Skeletal muscle tissue (tissue), 4 donors: ENCODE data around the gene PFKFB2. TPM values are rescaled to one million over a fixed set of nuclear protein-coding genes. Genes with fewer than 3 reads are reported as not detected.

Source experiments
- H3K27ac ChIP-seq: one replicate; pipeline ENCODE4 v1.7.0; 2013; ENCODE audit warnings: mild to moderate bottlenecking, low read depth, low read length, inconsistent platforms
- H3K27me3 ChIP-seq, 3 donors: one replicate each; pipeline ENCODE4 v1.7.0; 2013; ENCODE audit warnings: low read length in 3 of 3; ENCODE audit not compliant: control insufficient read depth in 3 of 3, insufficient read depth in 3 of 3
- H3K36me3 ChIP-seq, 3 donors: one replicate each; pipeline ENCODE4 v1.7.0; 2013; ENCODE audit warnings: low read length in 3 of 3; ENCODE audit not compliant: control insufficient read depth in 3 of 3, insufficient read depth in 3 of 3
- H3K4me1 ChIP-seq, 3 donors: one replicate each; pipeline ENCODE4 v1.7.0; 2013; ENCODE audit warnings: low read length in 3 of 3, mild to moderate bottlenecking in 3 of 3; ENCODE audit not compliant: control insufficient read depth in 3 of 3, insufficient read depth in 3 of 3
- H3K4me3 ChIP-seq, 3 donors: one replicate each; pipeline ENCODE4 v1.7.0; 2013; ENCODE audit warnings: low read length in 3 of 3
- H3K9ac ChIP-seq, 3 donors: one replicate each; pipeline ENCODE4 v1.7.0; 2013; ENCODE audit warnings: low read length in 3 of 3, mild to moderate bottlenecking in 3 of 3, moderate library complexity in 2 of 3, low read depth in 1 of 3
- H3K9me3 ChIP-seq, 3 donors: one replicate each; pipeline ENCODE4 v1.7.0; 2013; ENCODE audit warnings: low read length in 3 of 3; ENCODE audit not compliant: control insufficient read depth in 3 of 3
- total RNA-seq: library from RNA; depleted of rRNA; stranded (reverse); fragments of >200 nt; gene quantifications from one replicate; pipeline ENCODE4 v1.2.3, GENCODE V29; 2014
- donor health status: Osteomylitis.

The PFKFB2 gene
- total RNA-seq, 1 donor from 2014 or later: 3.7 TPM

DNA sequence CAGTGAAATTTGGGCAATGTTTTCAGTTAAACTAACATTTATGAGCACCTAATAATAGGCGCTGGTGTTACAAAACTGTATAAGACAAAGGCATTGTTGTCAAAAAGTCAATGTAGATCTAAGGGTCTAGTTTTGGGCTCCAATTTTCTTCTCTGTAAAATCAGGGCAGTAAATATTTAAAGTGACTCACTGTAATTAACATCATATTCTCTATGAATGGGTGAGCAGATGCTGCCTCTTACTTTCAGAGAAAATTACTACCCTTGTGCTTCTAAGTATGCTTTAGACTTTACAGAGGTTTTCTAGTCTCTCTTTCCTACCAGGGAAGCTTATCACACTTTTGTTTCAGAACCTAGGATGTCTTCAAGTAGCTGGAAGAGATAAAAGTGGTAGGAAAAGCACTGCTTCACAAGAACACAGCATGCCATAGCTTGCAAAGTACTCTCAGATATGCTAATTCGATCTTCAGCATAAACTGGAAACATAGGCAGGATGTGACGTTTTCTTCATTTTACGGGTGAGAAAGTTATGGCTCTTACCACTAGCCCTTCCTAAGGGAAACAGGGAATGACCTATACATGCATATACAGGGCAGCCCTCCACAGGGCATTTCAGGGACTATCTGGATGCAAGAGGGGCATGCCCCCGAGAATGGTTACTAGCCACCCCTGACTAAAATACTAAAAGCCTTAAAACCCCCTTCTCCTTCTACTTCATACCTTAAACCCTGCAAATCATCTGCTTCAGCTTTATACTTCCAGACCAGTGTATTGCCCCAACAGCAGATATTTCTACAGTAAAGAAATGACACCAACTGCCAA lies 23.2 kb upstream of the PFKFB2 start:
- Histone ChIP-seq H3K27me3 (peaks cover 0 to 3% (median 3%) of the 10 kb centered on the region in 3 donors), H3K9ac (no peak overlapping the region), H3K4me1 (peaks cover 18 to 25% (median 19%) of the 10 kb centered on the region in 3 donors), H3K36me3 (no peaks in the 10 kb centered on the region), H3K9me3 (no peaks in the 10 kb centered on the region), H3K4me3 (no peak overlapping the region), H3K27ac (no peak overlapping the region)

DNA sequence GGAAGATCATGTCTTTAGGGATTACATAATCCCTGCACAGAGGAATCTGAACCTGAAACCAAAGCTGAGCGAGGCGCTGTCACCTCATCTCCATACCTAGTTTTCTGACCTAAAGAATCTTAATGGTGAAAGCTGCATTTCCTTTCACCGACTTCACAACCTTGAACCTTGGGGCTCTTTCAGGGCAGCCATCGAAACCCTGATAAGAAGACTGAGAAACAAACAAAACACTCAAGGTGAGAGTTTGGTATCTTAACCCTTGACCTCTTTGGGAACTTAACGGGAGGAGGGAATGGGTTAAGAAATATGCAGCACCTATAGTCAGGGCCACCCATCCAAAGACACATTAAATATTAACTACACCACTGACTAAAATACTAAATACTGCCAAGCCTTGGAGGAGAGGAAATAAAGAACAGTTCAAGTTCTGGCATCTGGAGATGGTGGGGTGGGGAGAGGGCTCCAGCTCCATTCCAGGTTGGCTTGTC lies 22.5 kb upstream of the PFKFB2 start:
- H3K36me3 ChIP-seq: no peaks in the 10 kb centered on the region
- H3K9me3 ChIP-seq: no peaks in the 10 kb centered on the region
- H3K4me1 ChIP-seq: peaks cover 11 to 19% (median 13%) of the 10 kb centered on the region in 3 donors
- no peak overlapping the region for H3K4me3 ChIP-seq
- no peak overlapping the region for H3K9ac ChIP-seq
- H3K27me3 ChIP-seq: peaks cover 0 to 3% (median 3%) of the 10 kb centered on the region in 3 donors
- H3K27ac ChIP-seq: no peak overlapping the region

DNA sequence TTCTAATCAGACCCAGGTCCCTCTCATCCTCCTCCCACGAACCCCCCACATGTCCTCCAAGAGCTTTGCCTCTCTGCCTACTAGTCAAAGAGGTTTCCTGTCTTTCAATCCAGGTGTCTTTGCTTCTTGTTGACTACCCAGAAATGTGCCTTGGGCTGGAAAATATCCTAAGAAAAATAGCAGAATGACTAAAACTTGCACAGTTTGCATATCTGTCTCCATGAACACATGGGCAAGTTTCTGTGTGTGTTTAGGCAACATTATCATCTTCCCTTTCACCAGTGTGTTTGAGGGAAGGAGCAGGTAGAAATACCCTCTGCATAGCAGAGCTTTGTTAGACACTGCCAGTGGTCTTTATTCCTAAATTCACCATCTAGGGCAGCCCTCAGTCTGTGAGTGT lies 22.1 kb upstream of the PFKFB2 start:
- peaks cover 0 to 3% (median 3%) of the 10 kb centered on the region in 3 donors for H3K27me3 ChIP-seq
- H3K4me3 ChIP-seq: no peak overlapping the region
- H3K4me1 ChIP-seq: peaks cover 7 to 14% (median 9%) of the 10 kb centered on the region in 3 donors
- no peak overlapping the region for H3K9ac ChIP-seq
- no peaks in the 10 kb centered on the region for H3K36me3 ChIP-seq
- no peak overlapping the region for H3K27ac ChIP-seq
- no peaks in the 10 kb centered on the region for H3K9me3 ChIP-seq

GRCh38 chr1:207031632-207032264 lies 21.3 kb upstream of the PFKFB2 start:
- Histone ChIP-seq H3K9ac (no peak overlapping the region), H3K4me3 (no peak overlapping the region), H3K4me1 (peaks cover 6 to 11% (median 6%) of the 10 kb centered on the region in 3 donors), H3K36me3 (no peaks in the 10 kb centered on the region), H3K9me3 (no peaks in the 10 kb centered on the region), H3K27me3 (peaks cover 0 to 3% (median 3%) of the 10 kb centered on the region in 3 donors), H3K27ac (no peak overlapping the region)

- peaks cover 0 to 3% (median 3%) of the 10 kb centered on the region in 3 donors for H3K27me3 ChIP-seq
- no peak within 1 kb of the TSS for H3K9ac ChIP-seq
- peaks cover 6 to 11% (median 6%) of the 10 kb centered on the region in 3 donors for H3K4me1 ChIP-seq
- H3K36me3 ChIP-seq: no peaks in the 10 kb centered on the region
- no peaks in the 10 kb centered on the region for H3K9me3 ChIP-seq
- H3K27ac ChIP-seq: no peak within 1 kb of the TSS
- no peak within 1 kb of the TSS for H3K4me3 ChIP-seq
Observed at GRCh38 chr1:207032528-207033017, 20.5 kb upstream of the PFKFB2 start, which contains the start of gene C1orf116. C1orf116 (minus strand) TSS chr1:207032756; CDS start chr1:207027598, 5,158 bp downstream.

- peaks cover 6 to 11% (median 6%) of the 10 kb centered on the region in 3 donors for H3K4me1 ChIP-seq
- peaks cover 0 to 3% (median 3%) of the 10 kb centered on the region in 3 donors for H3K27me3 ChIP-seq
- H3K4me3 ChIP-seq: no peak overlapping the region
- no peak overlapping the region for H3K9ac ChIP-seq
- no peaks in the 10 kb centered on the region for H3K36me3 ChIP-seq
- H3K9me3 ChIP-seq: no peaks in the 10 kb centered on the region
- H3K27ac ChIP-seq: no peak overlapping the region
Observed at GRCh38 chr1:207033302-207033701, 19.8 kb upstream of the PFKFB2 start.

GRCh38 chr1:207034208-207034607 lies 18.9 kb upstream of the PFKFB2 start:
- peaks cover 6 to 11% (median 6%) of the 10 kb centered on the region in 3 donors for H3K4me1 ChIP-seq
- H3K9me3 ChIP-seq: no peaks in the 10 kb centered on the region
- H3K9ac ChIP-seq: no peak overlapping the region
- H3K4me3 ChIP-seq: no peak overlapping the region
- H3K27ac ChIP-seq: no peak overlapping the region
- H3K27me3 ChIP-seq: peaks cover 0 to 3% (median 3%) of the 10 kb centered on the region in 3 donors
- H3K36me3 ChIP-seq: no peaks in the 10 kb centered on the region

DNA sequence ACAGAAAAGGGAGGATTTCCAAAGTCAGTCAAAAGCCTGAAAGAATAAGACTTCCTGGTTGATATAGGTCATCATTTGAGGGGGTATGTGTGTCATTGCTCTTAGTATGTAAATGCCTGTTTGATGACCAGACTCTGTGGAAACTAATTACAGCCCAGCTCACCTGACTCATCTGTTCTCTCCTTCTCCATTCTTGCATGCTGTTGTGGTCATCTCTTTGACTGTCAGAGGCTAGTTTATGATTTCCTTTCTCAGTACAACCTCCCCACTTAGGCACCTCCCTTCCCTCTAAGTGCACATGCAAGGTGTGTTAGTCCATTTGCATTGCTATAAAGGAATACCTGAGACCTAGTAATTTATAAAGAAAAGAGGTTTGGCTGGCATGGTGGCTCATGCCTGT lies 18.1 kb upstream of the PFKFB2 start:
- no peak overlapping the region for H3K4me3 ChIP-seq
- no peaks in the 10 kb centered on the region for H3K36me3 ChIP-seq
- H3K27ac ChIP-seq: no peak overlapping the region
- no peak overlapping the region for H3K9ac ChIP-seq
- H3K4me1 ChIP-seq: peaks cover 6 to 11% (median 6%) of the 10 kb centered on the region in 3 donors
- peaks cover 0 to 3% (median 3%) of the 10 kb centered on the region in 3 donors for H3K27me3 ChIP-seq
- no peaks in the 10 kb centered on the region for H3K9me3 ChIP-seq

GRCh38 chr1:207035877-207036551 lies 17.1 kb upstream of the PFKFB2 start:
- Histone ChIP-seq H3K9me3 (no peaks in the 10 kb centered on the region), H3K27me3 (peaks cover 0 to 3% (median 3%) of the 10 kb centered on the region in 3 donors), H3K36me3 (no peaks in the 10 kb centered on the region), H3K9ac (no peak overlapping the region), H3K4me1 (peaks cover 0 to 8% (median 6%) of the 10 kb centered on the region in 3 donors), H3K27ac (no peak overlapping the region), H3K4me3 (no peak overlapping the region)
